ENCODE data around the gene MGAT5.

DNA sequence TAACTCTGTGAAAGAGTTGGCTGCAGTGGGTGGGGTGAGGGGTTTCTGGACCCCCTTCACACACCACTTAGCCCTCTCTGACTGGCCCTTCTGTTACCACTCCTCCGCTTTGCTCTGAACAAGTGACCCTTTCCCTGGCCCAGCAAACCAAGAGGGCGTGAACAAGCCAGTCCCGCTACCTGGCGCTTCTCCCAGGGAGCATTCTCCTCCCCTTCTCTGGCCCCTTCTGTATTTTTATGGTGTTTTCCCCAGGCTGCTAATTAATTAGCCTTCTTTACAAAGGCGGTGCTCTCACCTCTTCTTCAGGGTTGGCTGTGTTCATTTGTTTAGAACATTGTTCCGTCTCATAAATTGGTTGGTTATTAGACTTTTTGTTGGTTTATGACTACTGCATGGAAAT, 180.1 kb downstream of the MGAT5 start:
- TF ChIP-seq, protein P1, sequence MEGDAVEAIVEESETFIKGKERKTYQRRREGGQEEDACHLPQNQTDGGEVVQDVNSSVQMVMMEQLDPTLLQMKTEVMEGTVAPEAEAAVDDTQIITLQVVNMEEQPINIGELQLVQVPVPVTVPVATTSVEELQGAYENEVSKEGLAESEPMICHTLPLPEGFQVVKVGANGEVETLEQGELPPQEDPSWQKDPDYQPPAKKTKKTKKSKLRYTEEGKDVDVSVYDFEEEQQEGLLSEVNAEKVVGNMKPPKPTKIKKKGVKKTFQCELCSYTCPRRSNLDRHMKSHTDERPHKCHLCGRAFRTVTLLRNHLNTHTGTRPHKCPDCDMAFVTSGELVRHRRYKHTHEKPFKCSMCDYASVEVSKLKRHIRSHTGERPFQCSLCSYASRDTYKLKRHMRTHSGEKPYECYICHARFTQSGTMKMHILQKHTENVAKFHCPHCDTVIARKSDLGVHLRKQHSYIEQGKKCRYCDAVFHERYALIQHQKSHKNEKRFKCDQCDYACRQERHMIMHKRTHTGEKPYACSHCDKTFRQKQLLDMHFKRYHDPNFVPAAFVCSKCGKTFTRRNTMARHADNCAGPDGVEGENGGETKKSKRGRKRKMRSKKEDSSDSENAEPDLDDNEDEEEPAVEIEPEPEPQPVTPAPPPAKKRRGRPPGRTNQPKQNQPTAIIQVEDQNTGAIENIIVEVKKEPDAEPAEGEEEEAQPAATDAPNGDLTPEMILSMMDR (IDR thresholded peaks at IDR 0.05), result no peak
- TF ChIP-seq EZH2 (IDR thresholded peaks at IDR 0.05) (no peak), EZH2phosphoT487 (IDR thresholded peaks at IDR 0.05) (no peak)
